GM20000 (cell line): ENCODE data around the gene RAX.

Experiments used
- DNase-seq: peaks from one replicate; pipeline ENCODE4 v3.0.0; 2012; ENCODE audit warnings: low spot score
- CTCF ChIP-seq: IDR thresholded peaks from 2 replicates; pipeline ENCODE4 v1.5.1; 2012; ENCODE audit warnings: mild to moderate bottlenecking, control low read depth; ENCODE audit errors: extremely low read depth, missing control alignments

Gene RAX

GRCh38 chr18:59239642-59240041, 33.6 kb downstream of the RAX start:
- TF ChIP-seq CTCF: no peak
- no peak for DNase-seq

- no peak for DNase-seq
These were observed 34.9 kb downstream of the RAX start for GRCh38 chr18:59238385-59238784.

GRCh38 chr18:59233017-59233410, 40.2 kb downstream of the RAX start:
- no peak for DNase-seq
- TF ChIP-seq CTCF: no peak

More at GRCh38 chr18:59238385-59238784, 34.9 kb downstream of the RAX start:
- no peak for TF ChIP-seq CTCF

GRCh38 chr18:59232309-59233016, 40.8 kb downstream of the RAX start:
- TF ChIP-seq CTCF: no peak
- no peak for DNase-seq

- no peak for DNase-seq
- TF ChIP-seq CTCF: no peak
These were observed 41.4 kb downstream of the RAX start for GRCh38 chr18:59231877-59232276.

- TF ChIP-seq CTCF: no peak
- DNase-seq: no peak
These were observed 42.1 kb downstream of the RAX start for GRCh38 chr18:59231114-59231513.

GRCh38 chr18:59229701-59230443, 43.4 kb downstream of the RAX start:
- no peak for TF ChIP-seq CTCF
- no peak for DNase-seq
